Right lobe of liver (tissue), 6 donors: ENCODE measurements around the gene TGFBR2. TPM values are rescaled to one million over a fixed set of nuclear protein-coding genes. Genes with fewer than 3 reads are reported as not detected.

Experiments
- ATAC-seq, 4 donors: fragments of 200-7000 bp; cut with Tn5 transposase; one replicate each; pipeline ENCODE4 v1.9.1; 2020; ENCODE audit warnings: mild to moderate bottlenecking in 4 of 4, moderate library complexity in 4 of 4
- DNase-seq, 3 donors: peaks; one replicate each; pipeline ENCODE4 v3.0.0-alpha.2; 2020
- H3K27ac ChIP-seq, 3 donors: fragments of 200-600 bp; one replicate each; pipeline ENCODE4 v1.8.0; 2022
- H3K27me3 ChIP-seq, 2 donors: fragments of 200-600 bp; one replicate each; pipeline ENCODE4 v1.8.0; 2022
- H3K36me3 ChIP-seq, 4 donors: fragments of 200-600 bp; sonication (generic) in 1 of 4; one replicate each; pipeline versions ENCODE4 v1.5.1 to v1.8.0; 2017 to 2022; ENCODE audit warnings: control low read depth in 1 of 4
- H3K4me1 ChIP-seq, 4 donors: fragments of 200-600 bp; sonication (generic) in 1 of 4; one replicate each; pipeline versions ENCODE4 v1.5.1 to v1.8.0; 2017 to 2022; ENCODE audit warnings: control low read depth in 1 of 4
- H3K4me3 ChIP-seq, 3 donors: fragments of 200-600 bp; one replicate each; pipeline ENCODE4 v1.8.0; 2022
- H3K9me3 ChIP-seq, 4 donors: fragments of 200-600 bp; sonication (generic) in 1 of 4; one replicate each; pipeline versions ENCODE4 v1.5.1 to v1.8.0; 2017 to 2022; ENCODE audit warnings: control low read depth in 1 of 4
- CTCF ChIP-seq, 4 donors: fragments of 200-600 bp in 3 of 4; fragments of 450-650 bp in 1 of 4; IDR thresholded peaks; one replicate each; pipeline versions ENCODE4 v1.5.1 to v1.8.0; 2016 to 2022; ENCODE audit warnings: antibody characterized with exemption in 4 of 4, mild to moderate bottlenecking in 2 of 4
- POLR2A ChIP-seq: fragments of 450-650 bp; IDR thresholded peaks from one replicate; pipeline ENCODE4 v1.6.1; 2017; ENCODE audit warnings: antibody characterized with exemption, mild to moderate bottlenecking
- WGBS: methylation state at CpG from one replicate; pipeline ENCODE4 v1.1.6; 2018; ENCODE audit warnings: low coverage, low lambda C conversion rate; ENCODE audit not compliant: insufficient coverage; ENCODE audit errors: missing lambda C conversion rate; 5-methylcytosine and 5-hydroxymethylcytosine counted together
- intact Hi-C, 2 donors: fragments of 100-400 bp; cut with DNase I; formaldehyde crosslinking; loops; one replicate each; pipeline versions ENCODE4 v1.11.2 to v1.14.1; 2022
- total RNA-seq, 6 experiments: library from RNA; depleted of rRNA in 2 of 6; stranded (reverse); fragments of >200 nt in 2 of 6; fragmentation: NEBNext Ultra II Directional in 3 of 6; extraction: Animal tissue kit (Norgen Biotek cat#: 25700) in 3 of 6; gene quantifications; one replicate each; pipeline versions ENCODE4 v1.1.0 to v1.2.4, GENCODE V29; 2016 to 2023
- donor health status: DM: no; HTN: yes; CAD: no.
- donor health status: DM: no; HTN: no; CAD: no.
- donor health status: DM: no; HTN: no; CAD: no.
- donor health status: DM: no; HTN: yes; CAD: no.
- donor health status: DM: no; HTN: yes; CAD: no.

TGFBR2 gene
- total RNA-seq, 6 experiments from 2014 or later: 24.9 to 52.6 (median 45.5) TPM

GRCh38 chr3:30617069-30617468, 10.7 kb downstream of the TGFBR2 start:
- WGBS: 97% methylated on average over 5 of the region's 5 CpGs
- H3K27me3 ChIP-seq: no peaks in the 10 kb centered on the region
- DNase-seq (no peak), ATAC-seq (no peak)
- intact Hi-C loops: no loop called here
- no peaks in the 10 kb centered on the region for H3K36me3 ChIP-seq
- no peak for TF ChIP-seq CTCF (IDR thresholded peaks at IDR 0.05)
- TF ChIP-seq POLR2A: no peak
- no peaks in the 10 kb centered on the region for H3K9me3 ChIP-seq
- H3K4me1 ChIP-seq: peaks cover 0 to 31% (median 3%) of the 10 kb centered on the region in 4 donors
- H3K4me3 ChIP-seq: no peak overlapping the region
- no peak overlapping the region for H3K27ac ChIP-seq

GRCh38 chr3:30617653-30618052, 11.3 kb downstream of the TGFBR2 start:
- H3K4me3 ChIP-seq: no peak overlapping the region
- WGBS: 83% methylated on average over 2 of the region's 2 CpGs
- no peak for DNase-seq
- no peaks in the 10 kb centered on the region for H3K36me3 ChIP-seq
- ATAC-seq: no peak
- H3K27ac ChIP-seq: no peak overlapping the region
- H3K27me3 ChIP-seq: no peaks in the 10 kb centered on the region
- H3K4me1 ChIP-seq: peaks cover 0 to 31% (median 6%) of the 10 kb centered on the region in 4 donors
- TF ChIP-seq POLR2A (no peak), CTCF (IDR thresholded peaks at IDR 0.05) (no peak)
- intact Hi-C loops: no loop called here
- no peaks in the 10 kb centered on the region for H3K9me3 ChIP-seq

- 72% methylated on average over 3 of the region's 3 CpGs for WGBS
- Histone ChIP-seq H3K27me3 (no peaks in the 10 kb centered on the region), H3K4me1 (peaks cover 0 to 26% (median 8%) of the 10 kb centered on the region in 4 donors), H3K9me3 (no peaks in the 10 kb centered on the region), H3K36me3 (no peaks in the 10 kb centered on the region), H3K4me3 (no peak overlapping the region), H3K27ac (no peak overlapping the region)
- intact Hi-C loops: no loop called here
- ATAC-seq (no peak), DNase-seq (no peak)
- TF ChIP-seq CTCF (IDR thresholded peaks at IDR 0.05): no peak
- no peak for TF ChIP-seq POLR2A
These were observed 12.1 kb downstream of the TGFBR2 start for GRCh38 chr3:30618526-30618925.

GRCh38 chr3:30619318-30619717, 12.9 kb downstream of the TGFBR2 start:
- Histone ChIP-seq H3K4me1 (peaks cover 0 to 26% (median 8%) of the 10 kb centered on the region in 4 donors), H3K36me3 (peaks cover 0 to 2% (median 0%) of the 10 kb centered on the region in 4 donors), H3K9me3 (no peaks in the 10 kb centered on the region), H3K4me3 (no peak overlapping the region), H3K27ac (no peak overlapping the region), H3K27me3 (no peaks in the 10 kb centered on the region)
- no peak for DNase-seq
- ATAC-seq: no peak
- TF ChIP-seq POLR2A: no peak
- no peak for TF ChIP-seq CTCF (IDR thresholded peaks at IDR 0.05)
- intact Hi-C loops: no loop called here
- no CpG with 5 or more reads among the region's 1 CpG for WGBS
